ENCODE data around the gene TBC1D9.

The TBC1D9 gene

DNA sequence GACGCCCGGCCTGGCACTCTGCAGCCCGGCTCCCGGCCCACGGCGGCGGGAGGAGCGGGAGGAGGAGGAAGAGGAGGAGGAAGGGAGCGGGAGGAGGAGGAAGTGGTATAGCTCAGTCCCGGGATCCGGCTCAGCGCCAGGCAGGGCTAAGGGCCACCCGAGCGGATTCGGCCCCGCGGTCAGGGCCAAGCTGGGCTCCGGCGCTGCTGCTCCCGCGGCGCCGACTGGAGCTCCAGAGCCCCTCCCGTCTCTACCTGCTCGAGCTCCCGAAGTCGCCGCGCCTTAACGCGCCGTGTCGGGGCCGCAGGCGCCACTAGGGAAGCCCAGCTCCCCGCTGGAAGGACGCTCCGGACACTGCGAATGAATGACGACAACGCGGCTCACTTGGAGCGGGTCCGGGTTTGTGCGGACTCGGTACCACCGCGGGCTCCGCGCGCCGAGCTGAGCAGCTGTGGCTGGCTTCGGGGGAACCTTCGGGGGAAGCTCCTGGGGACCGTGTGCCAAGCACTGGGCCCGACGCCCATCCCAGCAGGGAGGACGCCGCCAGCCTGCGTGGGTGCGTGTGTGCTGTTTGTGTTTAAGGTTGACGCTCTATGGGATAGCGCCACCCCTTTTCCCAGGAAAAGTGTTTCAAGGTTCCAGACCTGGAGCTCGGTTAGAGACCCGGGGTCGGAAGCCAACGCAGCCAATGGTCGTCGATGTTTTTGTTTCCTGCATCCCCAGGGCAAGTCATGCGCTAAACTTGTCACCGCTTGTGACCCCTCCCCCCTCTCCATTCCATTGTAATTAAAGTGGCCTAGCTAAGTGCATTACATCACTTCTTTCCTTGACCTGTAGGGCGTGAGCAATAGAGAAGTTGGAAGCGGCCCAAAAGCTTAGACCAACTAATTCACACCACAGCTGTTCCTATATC lies at the start of gene TBC1D9:
Gene TBC1D9, minus strand, starts transcription at position 67 of the 913 bp plus-strand sequence. CDS start 340 bp downstream, outside the sequence.
- H3K4me3 ChIP-seq (ENCODE audit: low read length) = peak within 1 kb of the TSS; percentile 94
- H3K36me3 ChIP-seq (replicated peaks; ENCODE audit: low read depth, low read length) = no peaks in the 10 kb centered on the region
- peak; percentile 9; the same call in 1 of the 2 replicates for TF ChIP-seq CTCF (IDR thresholded peaks at IDR 0.05; ENCODE audit: low read depth, low read length)
- no peak for TF ChIP-seq EZH2phosphoT487 (IDR thresholded peaks at IDR 0.05; ENCODE audit: low read depth)
- no peaks in the 10 kb centered on the region for H3K79me2 ChIP-seq (ENCODE audit: low read length)
- peak within 1 kb of the TSS; percentile 66 for H3K9ac ChIP-seq (ENCODE audit: low read length)
- no peaks in the 10 kb centered on the region for H3K9me3 ChIP-seq (ENCODE audit: insufficient read depth, low read length)
- H3K27me3 ChIP-seq (ENCODE audit: low read depth, low read length) = peaks cover 50% of the 10 kb centered on the region
- peaks cover 13% of the 10 kb centered on the region for H3K4me1 ChIP-seq (ENCODE audit: low read length)
- H3K27ac ChIP-seq (ENCODE audit: low read length) = peak within 1 kb of the TSS; percentile 1; the same call in 1 of the 2 replicates
- peak within 1 kb of the TSS; percentile 96 for H2AFZ ChIP-seq (ENCODE audit: low read depth, low read length)
- H4K20me1 ChIP-seq (ENCODE audit: insufficient read depth, low read length) = no peaks in the 10 kb centered on the region
- H3K4me2 ChIP-seq (ENCODE audit: low read length) = peak within 1 kb of the TSS; percentile 83

DNA sequence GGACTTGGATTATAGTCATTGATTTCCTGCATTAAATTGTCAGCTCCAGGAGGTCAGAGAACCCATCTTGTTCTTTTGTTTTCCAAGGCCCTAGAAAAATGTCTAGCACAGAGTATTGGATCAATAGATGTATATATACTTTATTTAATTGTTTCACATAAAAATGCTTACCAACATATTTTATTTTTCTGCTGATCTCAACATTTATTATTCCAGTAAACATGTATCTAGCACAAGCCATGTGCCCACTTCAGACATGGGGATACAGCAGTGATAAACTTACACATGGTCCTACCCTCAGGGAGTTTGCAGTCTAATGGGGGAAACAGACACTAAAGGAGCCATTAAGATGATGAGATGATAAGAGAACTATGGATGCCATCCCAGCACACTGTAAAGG lies 49.1 kb upstream of the TBC1D9 start:
- peak overlapping the region; percentile 66; the same call in 1 of the 2 replicates for H3K27ac ChIP-seq (ENCODE audit: low read length)
- H3K9me3 ChIP-seq (ENCODE audit: insufficient read depth, low read length) = no peaks in the 10 kb centered on the region
- H3K36me3 ChIP-seq (replicated peaks; ENCODE audit: low read depth, low read length) = peaks cover 4% of the 10 kb centered on the region
- H3K4me1 ChIP-seq (ENCODE audit: low read length) = peaks cover 83% of the 10 kb centered on the region
- TF ChIP-seq CTCF (IDR thresholded peaks at IDR 0.05; ENCODE audit: low read depth, low read length) (no peak), EZH2phosphoT487 (IDR thresholded peaks at IDR 0.05; ENCODE audit: low read depth) (no peak)
- H3K9ac ChIP-seq (ENCODE audit: low read length) = no peak overlapping the region
- H2AFZ ChIP-seq (ENCODE audit: low read depth, low read length) = no peak overlapping the region
- no peaks in the 10 kb centered on the region for H4K20me1 ChIP-seq (ENCODE audit: insufficient read depth, low read length)
- no peak overlapping the region for H3K4me2 ChIP-seq (ENCODE audit: low read length)
- no peak overlapping the region for H3K4me3 ChIP-seq (ENCODE audit: low read length)
- peaks cover 17% of the 10 kb centered on the region for H3K27me3 ChIP-seq (ENCODE audit: low read depth, low read length)
- H3K79me2 ChIP-seq (ENCODE audit: low read length) = no peaks in the 10 kb centered on the region

- peaks cover 4% of the 10 kb centered on the region for H3K36me3 ChIP-seq (replicated peaks; ENCODE audit: low read depth, low read length)
- H3K27ac ChIP-seq (ENCODE audit: low read length) = no peak overlapping the region
- peaks cover 29% of the 10 kb centered on the region for H3K27me3 ChIP-seq (ENCODE audit: low read depth, low read length)
- H3K79me2 ChIP-seq (ENCODE audit: low read length) = no peaks in the 10 kb centered on the region
- no peak overlapping the region for H3K9ac ChIP-seq (ENCODE audit: low read length)
- TF ChIP-seq CTCF (IDR thresholded peaks at IDR 0.05; ENCODE audit: low read depth, low read length) (no peak), EZH2phosphoT487 (IDR thresholded peaks at IDR 0.05; ENCODE audit: low read depth) (no peak)
- H3K4me1 ChIP-seq (ENCODE audit: low read length) = peaks cover 69% of the 10 kb centered on the region
- H3K9me3 ChIP-seq (ENCODE audit: insufficient read depth, low read length) = no peaks in the 10 kb centered on the region
- H3K4me3 ChIP-seq (ENCODE audit: low read length) = no peak overlapping the region
- no peak overlapping the region for H2AFZ ChIP-seq (ENCODE audit: low read depth, low read length)
- H3K4me2 ChIP-seq (ENCODE audit: low read length) = no peak overlapping the region
- no peaks in the 10 kb centered on the region for H4K20me1 ChIP-seq (ENCODE audit: insufficient read depth, low read length)
Observed at GRCh38 chr4:140802591-140802990, 46.4 kb upstream of the TBC1D9 start.

- no peak overlapping the region for H2AFZ ChIP-seq (ENCODE audit: low read depth, low read length)
- peaks cover 39% of the 10 kb centered on the region for H3K27me3 ChIP-seq (ENCODE audit: low read depth, low read length)
- H3K4me1 ChIP-seq (ENCODE audit: low read length) = peaks cover 50% of the 10 kb centered on the region
- TF ChIP-seq EZH2phosphoT487 (IDR thresholded peaks at IDR 0.05; ENCODE audit: low read depth) (no peak), CTCF (IDR thresholded peaks at IDR 0.05; ENCODE audit: low read depth, low read length) (no peak)
- peak overlapping the region; percentile 10; the same call in 1 of the 2 replicates for H3K27ac ChIP-seq (ENCODE audit: low read length)
- no peaks in the 10 kb centered on the region for H4K20me1 ChIP-seq (ENCODE audit: insufficient read depth, low read length)
- H3K4me2 ChIP-seq (ENCODE audit: low read length) = peak overlapping the region; percentile 68
- peaks cover 4% of the 10 kb centered on the region for H3K36me3 ChIP-seq (replicated peaks; ENCODE audit: low read depth, low read length)
- H3K4me3 ChIP-seq (ENCODE audit: low read length) = peak overlapping the region; percentile 10; the same call in 1 of the 2 replicates
- no peaks in the 10 kb centered on the region for H3K79me2 ChIP-seq (ENCODE audit: low read length)
- no peak overlapping the region for H3K9ac ChIP-seq (ENCODE audit: low read length)
- H3K9me3 ChIP-seq (ENCODE audit: insufficient read depth, low read length) = no peaks in the 10 kb centered on the region
Observed at GRCh38 chr4:140800666-140801065, 44.5 kb upstream of the TBC1D9 start.

Measured in OCI-LY3 (cell line).